Chondrocyte (in vitro differentiated cells): ENCODE measurements around the gene CCDC78. TPM values are rescaled to one million over a fixed set of nuclear protein-coding genes. Genes with fewer than 3 reads are reported as not detected.

ENCODE experiments used
- DNase-seq: peaks from one replicate; pipeline ENCODE4 v3.0.0; 2021; ENCODE audit warnings: mixed read lengths, low spot score
- H3K27ac Mint-ChIP-seq: one replicate; pipeline ENCODE4 v1.8.0; 2021; ENCODE audit warnings: mild to moderate bottlenecking, moderate library complexity, mixed read lengths; ENCODE audit not compliant: unreplicated experiment
- H3K27me3 Mint-ChIP-seq: 2 replicates; pipeline ENCODE4 v1.8.0; 2021; ENCODE audit warnings: low read depth, mixed read lengths
- H3K36me3 Mint-ChIP-seq: 2 replicates; pipeline ENCODE4 v1.8.0; 2021; ENCODE audit warnings: low read depth, mixed read lengths
- H3K4me1 Mint-ChIP-seq: 2 replicates; pipeline ENCODE4 v1.8.0; 2021; ENCODE audit warnings: low read depth, mild to moderate bottlenecking, mixed read lengths
- H3K4me3 Mint-ChIP-seq: one replicate; pipeline ENCODE4 v1.8.0; 2021; ENCODE audit warnings: mild to moderate bottlenecking, moderate library complexity, mixed read lengths; ENCODE audit not compliant: unreplicated experiment
- H3K9me3 Mint-ChIP-seq: 2 replicates; pipeline ENCODE4 v1.8.0; 2021; ENCODE audit warnings: low read depth, mixed read lengths
- CTCF ChIP-seq: fragments of 200-600 bp; sonication (generic); IDR thresholded peaks from 2 replicates; pipeline ENCODE4 v1.5.0; 2021; ENCODE audit warnings: antibody characterized with exemption, mild to moderate bottlenecking, moderate library complexity
- total RNA-seq: library from RNA; stranded (reverse); gene quantifications from 3 replicates; pipeline ENCODE4 v1.2.1, GENCODE V29; 2021

CCDC78 gene
- total RNA-seq, 1 donor from 2014 or later: 3.9 TPM

GRCh38 chr16:683396-684070 is 42.7 kb downstream of the CCDC78 start:
- Mint-ChIP-seq H3K4me1 (peaks cover 39% of the 10 kb centered on the region), H3K36me3 (peaks cover 11% of the 10 kb centered on the region), H3K9me3 (no peaks in the 10 kb centered on the region), H3K4me3 (peak overlapping the region; percentile 68), H3K27ac (peak overlapping the region; percentile 59), H3K27me3 (no peaks in the 10 kb centered on the region)
- no peak for TF ChIP-seq CTCF
- no peak for DNase-seq

GRCh38 chr16:682493-683395 is 43.5 kb downstream of the CCDC78 start:
- no peak for DNase-seq
- Mint-ChIP-seq H3K4me3 (peak overlapping the region; percentile 68), H3K4me1 (peaks cover 38% of the 10 kb centered on the region), H3K27ac (peak overlapping the region; percentile 59), H3K36me3 (peaks cover 11% of the 10 kb centered on the region), H3K27me3 (no peaks in the 10 kb centered on the region), H3K9me3 (no peaks in the 10 kb centered on the region)
- TF ChIP-seq CTCF: no peak

GRCh38 chr16:681746-682427 is 44.4 kb downstream of the CCDC78 start:
- H3K27me3 Mint-ChIP-seq: no peaks in the 10 kb centered on the region
- TF ChIP-seq CTCF: no peak
- peak overlapping the region; percentile 75 for H3K4me3 Mint-ChIP-seq
- no peak for DNase-seq
- H3K36me3 Mint-ChIP-seq: peaks cover 10% of the 10 kb centered on the region
- peaks cover 38% of the 10 kb centered on the region for H3K4me1 Mint-ChIP-seq
- no peaks in the 10 kb centered on the region for H3K9me3 Mint-ChIP-seq
- peak overlapping the region; percentile 71 for H3K27ac Mint-ChIP-seq

- Mint-ChIP-seq H3K4me3 (peak overlapping the region; percentile 75), H3K4me1 (peaks cover 38% of the 10 kb centered on the region), H3K27me3 (no peaks in the 10 kb centered on the region), H3K36me3 (peaks cover 10% of the 10 kb centered on the region), H3K27ac (peak overlapping the region; percentile 71), H3K9me3 (no peaks in the 10 kb centered on the region)
- DNase-seq: no peak
- peak; percentile 38 for TF ChIP-seq CTCF
These were observed 45.1 kb downstream of the CCDC78 start for GRCh38 chr16:680967-681745.
